GM13977 (cell line): Measurements from ENCODE around the gene FSTL3.
"Not testable (repeated sequence)": the region's sequence is repeated elsewhere in the genome, so short reads cannot be mapped to it uniquely, and the experiment has no call there.

ENCODE experiments used
- DNase-seq: peaks from one replicate; pipeline ENCODE4 v3.0.0; 2012; ENCODE audit warnings: low spot score
- CTCF ChIP-seq: IDR thresholded peaks from 2 replicates; pipeline ENCODE4 v1.5.1; 2012; ENCODE audit warnings: mild to moderate bottlenecking, control low read depth; ENCODE audit not compliant: insufficient read depth; ENCODE audit errors: extremely low read depth, missing control alignments
- in situ Hi-C: fragments of 300-500 bp; cut with MboI; formaldehyde crosslinking; loops from one replicate; pipeline ENCODE4 v1.12.0; 2022; ENCODE audit warnings: low sequenced_read_pairs, low pct_unique_long_range_greater_than_20kb, mixed read lengths, inconsistent platforms; ENCODE audit not compliant: unreplicated experiment

The FSTL3 gene

GRCh38 chr19:725461-726089 lies 49.4 kb downstream of the FSTL3 start:
- TF ChIP-seq CTCF = no peak
- in situ Hi-C loops = loop anchor here (25.0 kb wide), 1 partner anchor 138 kb away; the partner anchor contains the start of gene HCN2
- no peak for DNase-seq

DNA sequence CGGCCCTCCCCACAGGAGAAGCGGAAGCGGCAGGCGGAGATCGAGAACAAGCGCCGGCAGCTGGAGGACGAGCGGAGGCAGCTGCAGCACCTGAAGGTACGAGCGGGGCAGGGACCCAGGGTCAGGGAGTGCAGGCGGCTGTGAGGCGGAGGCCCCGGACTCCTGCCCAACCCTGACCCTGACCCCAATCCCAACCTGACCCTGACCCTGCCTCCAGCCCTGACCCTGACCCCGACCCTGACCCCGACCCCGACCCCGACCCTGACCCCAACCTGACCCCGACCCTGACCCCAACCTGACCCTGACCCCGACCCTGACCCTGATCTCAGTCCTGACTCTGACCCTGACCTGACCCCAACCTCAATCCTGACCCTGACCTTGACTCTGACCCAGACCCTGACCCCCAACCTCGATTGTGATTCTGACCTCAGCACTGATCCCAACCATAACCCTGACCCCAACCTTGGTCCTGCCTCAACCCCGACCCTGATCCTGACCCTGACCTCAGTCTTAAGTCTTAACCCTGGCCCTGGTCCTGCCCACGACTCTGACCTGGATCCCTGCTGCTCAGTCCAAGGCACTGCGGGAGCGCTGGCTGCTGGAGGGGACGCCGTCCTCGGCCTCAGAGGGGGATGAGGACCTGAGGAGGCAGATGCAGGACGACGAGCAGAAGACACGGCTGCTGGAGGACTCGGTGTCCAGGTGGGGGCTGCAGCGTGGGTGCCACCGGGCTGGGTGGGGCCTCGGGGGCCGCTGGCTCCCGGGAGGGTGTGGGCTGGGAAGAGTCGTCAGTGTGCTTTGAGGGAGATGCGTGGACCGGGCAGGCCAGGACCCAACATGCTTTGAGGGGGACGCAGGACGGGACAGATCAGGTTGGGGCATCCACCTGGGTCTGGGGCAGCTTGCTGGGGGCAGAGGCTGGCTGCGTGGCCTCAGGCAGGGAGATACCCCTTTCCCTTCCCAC lies 51.1 kb downstream of the FSTL3 start:
- in situ Hi-C loops = loop anchor here (25.0 kb wide), 1 partner anchor 140 kb away; the partner anchor contains the start of gene HCN2
- TF ChIP-seq CTCF = no peak
- no peak for DNase-seq

- no peak for DNase-seq
- in situ Hi-C loops = loop anchor here (25.0 kb wide), 1 partner anchor 141 kb away; the partner anchor contains the start of gene HCN2
- TF ChIP-seq CTCF = no peak
These were observed 51.8 kb downstream of the FSTL3 start for GRCh38 chr19:728011-728410.

- in situ Hi-C loops = loop anchor here (25.0 kb wide), 1 partner anchor 142 kb away; the partner anchor contains the start of gene HCN2
These were observed 53.4 kb downstream of the FSTL3 start for GRCh38 chr19:729564-729963.

DNA sequence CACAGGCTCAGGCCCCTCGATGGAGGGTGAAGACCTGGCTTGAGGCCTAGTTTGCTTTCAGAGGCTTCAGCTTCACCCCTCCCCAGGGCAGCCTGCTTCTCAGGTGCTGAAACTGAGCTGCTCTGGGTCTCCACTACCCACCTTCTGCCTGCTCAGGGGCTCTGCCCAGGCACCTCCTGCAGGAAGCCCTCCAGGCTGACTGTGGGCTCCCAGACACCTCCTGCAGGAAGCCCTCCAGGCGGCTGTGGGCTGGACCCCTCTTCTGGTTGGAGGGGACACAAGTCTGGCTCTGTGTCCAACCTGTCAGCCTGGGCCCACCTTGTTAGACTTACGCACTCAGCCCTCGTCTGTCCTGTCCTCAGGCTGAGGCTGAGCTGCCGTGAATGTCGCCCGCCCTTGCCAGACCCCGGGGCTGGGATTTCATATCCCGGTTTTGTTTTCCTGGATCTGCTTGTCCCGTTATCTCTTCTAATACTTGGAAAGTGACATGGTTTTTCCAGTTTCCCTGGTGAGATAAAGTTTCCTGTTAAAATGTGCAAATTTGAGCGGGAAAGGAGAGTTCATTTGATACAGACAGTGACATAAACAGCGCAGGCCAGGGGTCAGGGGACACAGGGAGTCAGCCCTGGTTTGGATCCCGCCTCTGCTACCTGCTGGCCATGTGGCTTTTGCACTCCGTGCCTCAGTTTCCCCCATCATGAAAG lies 53.9 kb downstream of the FSTL3 start:
- in situ Hi-C loops = loop anchor here (25.0 kb wide), 1 partner anchor 143 kb away; the partner anchor contains the start of gene HCN2
- TF ChIP-seq CTCF = no peak
- DNase-seq = no peak

More at GRCh38 chr19:729564-729963, 53.4 kb downstream of the FSTL3 start:
- DNase-seq = not testable (repeated sequence)

DNA sequence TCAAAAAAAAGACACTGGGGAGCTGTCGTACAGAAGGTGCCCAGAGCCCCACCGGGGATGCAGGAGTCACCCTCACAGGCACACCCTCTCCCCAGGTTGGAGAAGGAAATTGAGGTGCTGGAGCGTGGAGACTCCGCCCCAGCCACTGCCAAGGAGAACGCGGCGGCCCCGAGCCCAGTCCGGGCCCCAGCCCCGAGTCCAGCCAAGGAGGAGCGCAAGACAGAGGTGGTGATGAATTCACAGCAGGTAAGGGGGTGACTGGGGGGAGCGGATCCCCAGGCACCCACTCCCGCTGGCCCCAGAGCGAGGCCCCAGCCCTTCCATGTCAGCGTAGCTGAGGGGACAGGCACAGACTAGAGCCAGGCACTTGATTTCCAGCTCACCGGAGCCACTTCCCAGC lies 54.8 kb downstream of the FSTL3 start:
- no peak for TF ChIP-seq CTCF
- DNase-seq = no peak
- in situ Hi-C loops = loop anchor here (25.0 kb wide), 1 partner anchor 144 kb away; the partner anchor contains the start of gene HCN2
